AG09319 (cell line): ENCODE measurements around the gene XYLT2.
"Not testable (repeated sequence)": the region's sequence is repeated elsewhere in the genome, so short reads cannot be mapped to it uniquely, and the experiment has no call there.

Source experiments
- DNase-seq: peaks from one replicate; pipeline ENCODE4 v3.0.0-alpha.2; 2010; ENCODE audit warnings: low read depth; ENCODE audit errors: extremely low read depth
- CTCF ChIP-seq: IDR thresholded peaks from 2 replicates; pipeline ENCODE4 v1.5.1; 2011; ENCODE audit warnings: low read depth, mild to moderate bottlenecking, inconsistent platforms, low read length, moderate library complexity

XYLT2 gene

GRCh38 chr17:50331085-50331791 lies 14.7 kb upstream of the XYLT2 start:
- DNase-seq: peak; percentile 58

GRCh38 chr17:50332196-50332595 lies 13.7 kb upstream of the XYLT2 start:
- no peak for DNase-seq
- TF ChIP-seq CTCF: no peak

More at GRCh38 chr17:50331085-50331791, 14.7 kb upstream of the XYLT2 start:
- no peak for TF ChIP-seq CTCF

- not testable (repeated sequence) for DNase-seq
Observed at GRCh38 chr17:50333291-50334057, 12.5 kb upstream of the XYLT2 start.

- no peak for TF ChIP-seq CTCF
- no peak for DNase-seq
Observed at GRCh38 chr17:50337956-50338355, 8.0 kb upstream of the XYLT2 start.

GRCh38 chr17:50338645-50339044 lies 7.3 kb upstream of the XYLT2 start:
- TF ChIP-seq CTCF: no peak
- DNase-seq: no peak

- no peak for TF ChIP-seq CTCF
- DNase-seq: no peak
Observed at GRCh38 chr17:50339381-50339780, 6.5 kb upstream of the XYLT2 start.

- TF ChIP-seq CTCF: no peak
- DNase-seq: no peak
Observed at GRCh38 chr17:50344731-50345365, 1.1 kb upstream of the XYLT2 start.
